Parathyroid adenoma (tissue), 2 donors: Measurements from ENCODE around the gene HLA-DPA1.

Experiments used
- H2AFZ ChIP-seq: fragments of 300-600 bp; sonication (generic); one replicate; pipeline ENCODE4 v1.7.0; 2017; ENCODE audit warnings: antibody characterized with exemption, mild to moderate bottlenecking
- H3K27ac ChIP-seq: fragments of 300-600 bp; sonication (generic); one replicate; pipeline ENCODE4 v1.7.0; 2017
- H3K27me3 ChIP-seq: fragments of 300-600 bp; sonication (generic); one replicate; pipeline ENCODE4 v1.7.0; 2017; ENCODE audit warnings: low read length; ENCODE audit not compliant: control insufficient read depth, insufficient read depth
- H3K36me3 ChIP-seq: fragments of 300-600 bp; sonication (generic); one replicate; pipeline ENCODE4 v1.7.0; 2017; ENCODE audit warnings: low read length; ENCODE audit not compliant: control insufficient read depth, insufficient read depth
- H3K4me1 ChIP-seq: fragments of 300-600 bp; sonication (generic); one replicate; pipeline ENCODE4 v1.7.0; 2017; ENCODE audit warnings: control low read depth
- H3K4me2 ChIP-seq: fragments of 300-600 bp; sonication (generic); one replicate; pipeline ENCODE4 v1.7.0; 2017; ENCODE audit warnings: low read length
- H3K4me3 ChIP-seq: fragments of 300-600 bp; sonication (generic); one replicate; pipeline ENCODE4 v1.7.0; 2017; ENCODE audit warnings: low read depth, low read length
- H3K79me2 ChIP-seq: fragments of 300-600 bp; sonication (generic); one replicate; pipeline ENCODE4 v1.7.0; 2017; ENCODE audit warnings: control low read depth
- H3K9ac ChIP-seq: fragments of 300-600 bp; sonication (generic); one replicate; pipeline ENCODE4 v1.7.0; 2017; ENCODE audit warnings: mild to moderate bottlenecking
- H3K9me3 ChIP-seq: fragments of 300-600 bp; sonication (generic); one replicate; pipeline ENCODE4 v1.7.0; 2017; ENCODE audit warnings: low read length; ENCODE audit not compliant: control insufficient read depth
- TF ChIP-seq, protein P1 (sequence below): fragments of 300-600 bp; sonication (generic); IDR thresholded peaks from one replicate; pipeline ENCODE4 v1.7.0; 2017; ENCODE audit warnings: antibody characterized with exemption, mild to moderate bottlenecking
- donor health status: primary hyperparathyroidism.

Gene HLA-DPA1

DNA sequence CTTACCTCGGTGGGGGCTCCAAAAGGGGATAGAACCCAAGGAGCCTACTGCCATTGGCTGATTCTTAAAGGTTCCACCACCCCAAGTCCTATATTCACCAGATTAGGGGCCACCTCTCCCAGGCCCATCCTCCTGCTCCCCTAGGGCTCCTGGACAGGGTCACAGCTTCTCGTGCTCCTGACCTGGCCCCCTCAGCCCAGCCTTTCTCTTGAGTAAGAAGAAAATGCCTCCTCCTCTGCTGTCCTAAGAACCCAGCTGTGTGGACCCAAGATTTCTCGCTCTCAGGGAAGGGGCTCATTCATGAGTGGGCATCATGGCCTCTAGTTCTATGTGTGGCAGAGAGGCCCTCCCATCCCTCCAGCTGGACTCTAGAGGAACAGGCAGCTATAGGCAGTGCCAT lies 18.9 kb upstream of the HLA-DPA1 start:
- no peak overlapping the region for H3K4me2 ChIP-seq
- H3K4me3 ChIP-seq: no peak overlapping the region
- no peak overlapping the region for H3K9ac ChIP-seq
- no peaks in the 10 kb centered on the region for H3K9me3 ChIP-seq
- TF ChIP-seq, protein P1, sequence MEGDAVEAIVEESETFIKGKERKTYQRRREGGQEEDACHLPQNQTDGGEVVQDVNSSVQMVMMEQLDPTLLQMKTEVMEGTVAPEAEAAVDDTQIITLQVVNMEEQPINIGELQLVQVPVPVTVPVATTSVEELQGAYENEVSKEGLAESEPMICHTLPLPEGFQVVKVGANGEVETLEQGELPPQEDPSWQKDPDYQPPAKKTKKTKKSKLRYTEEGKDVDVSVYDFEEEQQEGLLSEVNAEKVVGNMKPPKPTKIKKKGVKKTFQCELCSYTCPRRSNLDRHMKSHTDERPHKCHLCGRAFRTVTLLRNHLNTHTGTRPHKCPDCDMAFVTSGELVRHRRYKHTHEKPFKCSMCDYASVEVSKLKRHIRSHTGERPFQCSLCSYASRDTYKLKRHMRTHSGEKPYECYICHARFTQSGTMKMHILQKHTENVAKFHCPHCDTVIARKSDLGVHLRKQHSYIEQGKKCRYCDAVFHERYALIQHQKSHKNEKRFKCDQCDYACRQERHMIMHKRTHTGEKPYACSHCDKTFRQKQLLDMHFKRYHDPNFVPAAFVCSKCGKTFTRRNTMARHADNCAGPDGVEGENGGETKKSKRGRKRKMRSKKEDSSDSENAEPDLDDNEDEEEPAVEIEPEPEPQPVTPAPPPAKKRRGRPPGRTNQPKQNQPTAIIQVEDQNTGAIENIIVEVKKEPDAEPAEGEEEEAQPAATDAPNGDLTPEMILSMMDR: no peak
- no peaks in the 10 kb centered on the region for H3K27me3 ChIP-seq
- no peak overlapping the region for H2AFZ ChIP-seq
- no peaks in the 10 kb centered on the region for H3K4me1 ChIP-seq
- no peaks in the 10 kb centered on the region for H3K36me3 ChIP-seq
- no peaks in the 10 kb centered on the region for H3K79me2 ChIP-seq
- H3K27ac ChIP-seq: no peak overlapping the region

DNA sequence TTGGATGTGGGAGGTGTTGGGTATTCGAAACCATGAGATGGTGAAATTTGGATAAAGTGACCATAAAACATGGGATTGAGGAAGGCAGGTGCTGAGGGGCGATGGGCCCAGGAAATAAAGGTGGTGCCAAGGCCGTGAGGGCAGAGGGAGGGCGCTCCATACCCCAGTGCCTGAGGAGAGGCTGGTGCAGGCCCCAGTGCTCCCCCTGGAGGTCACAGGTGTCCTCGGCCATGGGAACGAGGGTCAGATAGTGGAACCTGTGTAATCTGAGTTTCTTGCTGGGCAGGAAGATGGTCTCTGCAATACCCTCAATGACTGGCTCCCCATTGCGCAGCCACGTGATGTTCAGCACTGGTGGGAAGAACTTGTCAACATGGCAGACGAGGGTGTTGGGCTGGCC lies 18.5 kb upstream of the HLA-DPA1 start:
- Histone ChIP-seq H3K27me3 (no peaks in the 10 kb centered on the region), H3K4me3 (no peak overlapping the region), H3K79me2 (no peaks in the 10 kb centered on the region), H3K36me3 (no peaks in the 10 kb centered on the region), H3K4me2 (no peak overlapping the region), H3K4me1 (no peaks in the 10 kb centered on the region), H2AFZ (no peak overlapping the region), H3K9me3 (no peaks in the 10 kb centered on the region), H3K9ac (no peak overlapping the region), H3K27ac (no peak overlapping the region)
- TF ChIP-seq, protein P1: peak; percentile 51

DNA sequence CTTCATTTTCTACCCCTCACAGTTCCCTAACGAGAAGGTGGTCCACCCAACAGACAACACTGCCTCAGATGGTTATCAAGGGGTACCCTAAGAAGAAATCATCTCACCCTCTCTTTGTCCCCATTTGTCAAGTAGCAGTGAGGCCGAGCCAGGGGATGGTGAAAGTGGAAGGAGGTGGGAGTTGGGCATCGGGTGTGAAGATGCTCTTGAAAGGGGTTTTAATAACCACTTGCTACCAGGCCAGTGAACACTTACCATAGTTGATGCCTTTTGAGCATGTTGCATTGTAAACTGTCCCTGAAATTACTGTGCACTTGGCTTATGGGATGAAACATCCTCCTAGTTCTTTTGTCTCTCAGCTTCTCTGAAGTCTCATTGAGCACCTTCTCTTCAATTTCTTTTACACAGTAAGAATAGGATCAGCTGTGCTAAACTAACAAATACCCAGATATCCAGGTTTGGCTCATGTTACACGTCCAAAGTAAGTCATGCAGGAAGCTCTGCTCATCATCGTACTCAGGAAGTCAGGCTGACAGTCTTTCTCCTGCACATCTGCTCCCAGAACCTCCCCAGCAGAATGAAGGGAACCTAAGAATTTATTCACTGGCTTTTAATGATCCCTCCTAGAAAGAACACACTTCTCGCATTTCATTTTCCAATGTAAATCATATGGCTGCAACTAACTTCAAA lies 15.6 kb upstream of the HLA-DPA1 start:
- Histone ChIP-seq H3K4me2 (no peak overlapping the region), H3K79me2 (no peaks in the 10 kb centered on the region), H3K9ac (no peak overlapping the region), H3K4me1 (no peaks in the 10 kb centered on the region), H3K9me3 (no peaks in the 10 kb centered on the region), H2AFZ (no peak overlapping the region), H3K4me3 (no peak overlapping the region), H3K27me3 (no peaks in the 10 kb centered on the region), H3K27ac (no peak overlapping the region), H3K36me3 (no peaks in the 10 kb centered on the region)
- TF ChIP-seq, protein P1: no peak

DNA sequence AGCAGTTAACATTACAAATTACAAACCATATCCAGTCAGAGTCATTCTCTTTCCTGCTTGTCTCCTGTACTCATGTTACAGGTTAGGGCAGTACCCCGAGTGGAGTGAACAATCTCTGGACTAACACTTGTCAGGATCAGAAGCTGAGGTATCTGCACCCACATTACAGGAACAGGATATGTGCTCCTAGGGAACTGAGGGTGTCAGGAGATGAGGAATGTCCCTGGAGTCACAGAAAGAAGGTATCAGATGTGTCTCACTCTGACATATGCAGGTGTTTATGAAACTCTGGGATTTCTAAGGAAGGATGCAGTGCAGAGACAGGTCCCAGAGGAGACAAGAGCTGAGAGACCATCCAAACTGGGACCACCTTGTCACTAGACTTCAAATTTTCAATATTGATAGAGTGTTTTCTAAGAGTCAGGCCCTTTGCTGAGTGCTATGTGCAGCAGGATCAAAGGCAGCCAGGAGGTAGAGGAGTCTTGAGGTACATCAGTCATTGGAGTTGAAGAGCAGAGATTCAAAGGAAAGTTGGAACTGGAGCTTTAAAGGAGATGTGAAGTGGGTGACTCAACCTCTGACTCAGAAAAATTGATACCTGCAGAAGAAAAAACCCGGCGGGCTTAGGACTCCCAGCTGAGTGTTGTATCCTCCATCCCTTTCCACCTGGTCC lies 14.9 kb upstream of the HLA-DPA1 start:
- H3K79me2 ChIP-seq: no peaks in the 10 kb centered on the region
- H3K4me3 ChIP-seq: no peak overlapping the region
- H3K9ac ChIP-seq: no peak overlapping the region
- no peak overlapping the region for H3K4me2 ChIP-seq
- no peaks in the 10 kb centered on the region for H3K27me3 ChIP-seq
- no peaks in the 10 kb centered on the region for H3K36me3 ChIP-seq
- H2AFZ ChIP-seq: no peak overlapping the region
- TF ChIP-seq, protein P1: no peak
- no peaks in the 10 kb centered on the region for H3K4me1 ChIP-seq
- H3K9me3 ChIP-seq: no peaks in the 10 kb centered on the region
- no peak overlapping the region for H3K27ac ChIP-seq

DNA sequence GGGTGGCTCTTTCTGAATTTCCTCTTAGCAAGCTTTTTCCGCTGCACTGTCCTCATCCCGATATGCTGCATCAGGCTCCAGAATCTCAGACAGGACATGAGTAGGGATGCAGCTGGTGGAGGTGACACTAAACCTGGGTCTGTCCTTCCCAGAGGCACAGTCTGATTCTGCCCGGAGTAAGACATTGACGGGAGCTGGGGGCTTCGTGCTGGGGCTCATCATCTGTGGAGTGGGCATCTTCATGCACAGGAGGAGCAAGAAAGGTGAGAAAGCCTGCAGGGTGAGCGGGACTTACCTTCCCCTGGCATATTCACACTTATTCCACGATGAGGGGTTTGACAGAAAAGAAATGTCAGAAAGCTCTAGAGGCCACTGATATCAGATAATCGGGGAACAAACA lies 12.2 kb upstream of the HLA-DPA1 start:
- Histone ChIP-seq H3K9ac (no peak overlapping the region), H3K27me3 (no peaks in the 10 kb centered on the region), H2AFZ (no peak overlapping the region), H3K4me1 (no peaks in the 10 kb centered on the region), H3K79me2 (no peaks in the 10 kb centered on the region), H3K4me2 (no peak overlapping the region), H3K27ac (no peak overlapping the region), H3K36me3 (no peaks in the 10 kb centered on the region), H3K4me3 (no peak overlapping the region), H3K9me3 (no peaks in the 10 kb centered on the region)
- TF ChIP-seq, protein P1: no peak
